ENCODE data around the gene SLC9C1.

The SLC9C1 gene

DNA sequence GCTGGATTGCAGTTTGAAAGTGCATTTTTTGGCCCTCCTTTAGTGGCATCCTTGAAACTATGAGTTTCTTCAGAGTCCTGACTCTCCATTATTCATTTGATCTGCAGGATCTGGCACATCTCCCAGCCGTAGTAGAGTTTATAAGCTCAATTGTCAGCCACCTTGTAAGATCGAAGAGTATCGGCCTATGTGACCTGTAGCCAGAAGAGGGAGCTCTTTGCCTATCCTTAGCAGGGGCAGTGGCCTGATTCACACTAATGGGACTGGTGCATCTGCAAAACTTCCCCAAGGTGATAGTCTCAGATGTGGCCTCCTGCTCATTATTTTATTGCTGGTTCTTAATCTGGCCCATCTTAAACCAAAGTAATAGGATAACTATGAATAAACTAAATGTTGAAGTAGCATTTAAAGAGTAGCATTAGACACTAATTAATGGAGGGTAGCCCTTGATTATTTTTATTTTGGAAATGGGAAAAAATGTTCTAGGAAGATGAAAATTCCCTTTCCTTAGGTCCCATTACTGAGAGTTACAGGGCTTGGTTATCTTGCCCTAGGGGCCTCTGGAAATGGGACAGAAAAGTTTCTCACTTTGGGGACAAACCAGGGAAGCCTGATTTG lies 182.1 kb downstream of the SLC9C1 start:
- no peak overlapping the region for H3K4me2 ChIP-seq (ENCODE audit: insufficient read depth, low read length)

DNA sequence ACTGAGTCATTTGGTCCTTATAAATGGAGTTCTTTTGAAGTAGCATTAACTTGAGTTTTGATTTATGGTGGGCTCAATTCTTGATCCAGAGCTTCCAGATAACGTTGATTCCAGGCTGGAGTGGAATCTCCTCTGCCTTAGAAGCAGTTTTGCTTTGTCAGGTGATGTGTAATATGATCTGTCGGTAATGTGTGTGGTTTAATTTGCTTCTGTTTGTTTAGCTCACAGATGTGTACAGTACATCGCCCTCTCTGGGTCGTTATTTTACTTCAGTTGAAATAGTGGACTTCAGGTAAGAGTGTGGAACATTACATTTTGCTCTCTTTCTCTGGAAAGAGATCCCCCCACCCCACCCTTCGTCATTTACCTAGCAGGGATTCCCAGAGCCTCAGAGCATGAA lies 184.7 kb downstream of the SLC9C1 start:
- TF ChIP-seq, protein P1, sequence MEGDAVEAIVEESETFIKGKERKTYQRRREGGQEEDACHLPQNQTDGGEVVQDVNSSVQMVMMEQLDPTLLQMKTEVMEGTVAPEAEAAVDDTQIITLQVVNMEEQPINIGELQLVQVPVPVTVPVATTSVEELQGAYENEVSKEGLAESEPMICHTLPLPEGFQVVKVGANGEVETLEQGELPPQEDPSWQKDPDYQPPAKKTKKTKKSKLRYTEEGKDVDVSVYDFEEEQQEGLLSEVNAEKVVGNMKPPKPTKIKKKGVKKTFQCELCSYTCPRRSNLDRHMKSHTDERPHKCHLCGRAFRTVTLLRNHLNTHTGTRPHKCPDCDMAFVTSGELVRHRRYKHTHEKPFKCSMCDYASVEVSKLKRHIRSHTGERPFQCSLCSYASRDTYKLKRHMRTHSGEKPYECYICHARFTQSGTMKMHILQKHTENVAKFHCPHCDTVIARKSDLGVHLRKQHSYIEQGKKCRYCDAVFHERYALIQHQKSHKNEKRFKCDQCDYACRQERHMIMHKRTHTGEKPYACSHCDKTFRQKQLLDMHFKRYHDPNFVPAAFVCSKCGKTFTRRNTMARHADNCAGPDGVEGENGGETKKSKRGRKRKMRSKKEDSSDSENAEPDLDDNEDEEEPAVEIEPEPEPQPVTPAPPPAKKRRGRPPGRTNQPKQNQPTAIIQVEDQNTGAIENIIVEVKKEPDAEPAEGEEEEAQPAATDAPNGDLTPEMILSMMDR (IDR thresholded peaks at IDR 0.05; ENCODE audit: borderline replicate concordance, extremely low read depth, low read length, poor library complexity, severe bottlenecking), result no peak
- no peak for TF ChIP-seq EZH2 (IDR thresholded peaks at IDR 0.05; ENCODE audit: borderline replicate concordance, low read depth, low read length, severe bottlenecking)
- no peak for DNase-seq
- Histone ChIP-seq H3K27ac (ENCODE audit: low read length) (no peak overlapping the region), H3K9me3 (ENCODE audit: insufficient read depth, low read length, severe bottlenecking) (no peaks in the 10 kb centered on the region), H3K4me1 (ENCODE audit: insufficient read depth, low read length) (no peaks in the 10 kb centered on the region), H2AFZ (ENCODE audit: low read depth, low read length) (no peak overlapping the region), H3K4me2 (ENCODE audit: insufficient read depth, low read length) (no peak overlapping the region), H3K79me2 (ENCODE audit: insufficient read depth, low read length) (no peaks in the 10 kb centered on the region), H3K4me3 (ENCODE audit: low read depth in 1 of 2, low read length in 2 of 2) (no peak overlapping the region), H4K20me1 (ENCODE audit: insufficient read depth, low read length) (no peaks in the 10 kb centered on the region), H3K27me3 (ENCODE audit: insufficient read depth, low read length, poor library complexity) (peaks cover 6% of the 10 kb centered on the region), H3K36me3 (ENCODE audit: insufficient read depth, low read length) (no peaks in the 10 kb centered on the region), H3K9ac (ENCODE audit: low read depth, low read length) (no peak overlapping the region)
- ATAC-seq (ENCODE audit: insufficient read depth, low read depth), result no peak

More for the DNA sequence above, 182.1 kb downstream of the SLC9C1 start:
- H3K27ac ChIP-seq (ENCODE audit: low read length), result no peak overlapping the region
- no peak overlapping the region for H3K9ac ChIP-seq (ENCODE audit: low read depth, low read length)
- H3K36me3 ChIP-seq (ENCODE audit: insufficient read depth, low read length), result no peaks in the 10 kb centered on the region
- H3K27me3 ChIP-seq (ENCODE audit: insufficient read depth, low read length, poor library complexity), result peaks cover 14% of the 10 kb centered on the region
- no peak overlapping the region for H2AFZ ChIP-seq (ENCODE audit: low read depth, low read length)
- H4K20me1 ChIP-seq (ENCODE audit: insufficient read depth, low read length), result no peaks in the 10 kb centered on the region
- TF ChIP-seq, protein P1 (IDR thresholded peaks at IDR 0.05; ENCODE audit: borderline replicate concordance, extremely low read depth, low read length, poor library complexity, severe bottlenecking), result peak; percentile 86
- TF ChIP-seq EZH2 (IDR thresholded peaks at IDR 0.05; ENCODE audit: borderline replicate concordance, low read depth, low read length, severe bottlenecking), result no peak
- no peaks in the 10 kb centered on the region for H3K79me2 ChIP-seq (ENCODE audit: insufficient read depth, low read length)
- no peaks in the 10 kb centered on the region for H3K4me1 ChIP-seq (ENCODE audit: insufficient read depth, low read length)
- ATAC-seq (ENCODE audit: insufficient read depth, low read depth), result peak; percentile 89
- H3K9me3 ChIP-seq (ENCODE audit: insufficient read depth, low read length, severe bottlenecking), result no peaks in the 10 kb centered on the region
- peak; percentile 56 for DNase-seq
- no peak overlapping the region for H3K4me3 ChIP-seq (ENCODE audit: low read depth in 1 of 2, low read length in 2 of 2)

DNA sequence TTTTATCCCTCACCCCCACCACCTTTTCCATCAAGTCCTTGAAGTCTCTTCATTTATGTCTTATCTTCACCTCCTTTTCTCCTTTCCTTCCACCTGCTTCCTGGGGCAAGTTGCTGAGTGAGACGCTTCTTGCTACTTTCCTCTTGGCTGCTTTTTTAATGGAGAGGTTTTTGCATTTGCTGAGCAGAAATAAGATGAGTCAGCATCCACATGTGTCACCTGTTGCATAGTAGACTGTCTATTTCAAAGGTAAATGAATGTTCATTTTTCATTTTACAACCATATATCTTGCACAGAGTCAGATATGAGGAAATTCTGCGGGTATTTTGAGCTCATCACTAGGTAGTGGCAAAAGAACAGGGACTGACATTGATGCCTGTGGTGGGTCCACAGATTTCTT lies 189.2 kb downstream of the SLC9C1 start:
- ATAC-seq (ENCODE audit: insufficient read depth, low read depth), result no peak

More for the DNA sequence above, 189.2 kb downstream of the SLC9C1 start:
- H3K27ac ChIP-seq (ENCODE audit: low read length), result no peak overlapping the region
- no peaks in the 10 kb centered on the region for H3K27me3 ChIP-seq (ENCODE audit: insufficient read depth, low read length, poor library complexity)
- no peak overlapping the region for H2AFZ ChIP-seq (ENCODE audit: low read depth, low read length)
- H3K4me1 ChIP-seq (ENCODE audit: insufficient read depth, low read length), result no peaks in the 10 kb centered on the region
- TF ChIP-seq EZH2 (IDR thresholded peaks at IDR 0.05; ENCODE audit: borderline replicate concordance, low read depth, low read length, severe bottlenecking), result no peak
- TF ChIP-seq, protein P1 (IDR thresholded peaks at IDR 0.05; ENCODE audit: borderline replicate concordance, extremely low read depth, low read length, poor library complexity, severe bottlenecking), result no peak
- H4K20me1 ChIP-seq (ENCODE audit: insufficient read depth, low read length), result no peaks in the 10 kb centered on the region
- H3K36me3 ChIP-seq (ENCODE audit: insufficient read depth, low read length), result no peaks in the 10 kb centered on the region
- no peak overlapping the region for H3K9ac ChIP-seq (ENCODE audit: low read depth, low read length)
- H3K9me3 ChIP-seq (ENCODE audit: insufficient read depth, low read length, severe bottlenecking), result no peaks in the 10 kb centered on the region
- no peak overlapping the region for H3K4me2 ChIP-seq (ENCODE audit: insufficient read depth, low read length)
- H3K79me2 ChIP-seq (ENCODE audit: insufficient read depth, low read length), result no peaks in the 10 kb centered on the region
- no peak for DNase-seq
- H3K4me3 ChIP-seq (ENCODE audit: low read depth in 1 of 2, low read length in 2 of 2), result no peak overlapping the region
